Gastroesophageal sphincter (tissue), 3 donors: ENCODE measurements around the gene INTS12.

Experiments
- CTCF ChIP-seq, 4 experiments: fragments of 200-600 bp in 2 of 4; fragments of 450-650 bp in 2 of 4; sonication (generic) in 1 of 4; IDR thresholded peaks; one replicate each; pipeline ENCODE4 v1.5.1; 2017 to 2019; ENCODE audit warnings: antibody characterized with exemption in 4 of 4, mild to moderate bottlenecking in 2 of 4, moderate library complexity in 2 of 4
- EP300 ChIP-seq: sonication (generic); formaldehyde crosslinking; IDR thresholded peaks from one replicate; pipeline ENCODE4 v1.6.1; 2017; ENCODE audit warnings: antibody characterized with exemption, mild to moderate bottlenecking
- POLR2A ChIP-seq, 2 donors: fragments of 450-650 bp; IDR thresholded peaks; one replicate each; pipeline ENCODE4 v1.6.1; 2017; ENCODE audit warnings: antibody characterized with exemption in 2 of 2, mild to moderate bottlenecking in 2 of 2, moderate library complexity in 1 of 2
- POLR2AphosphoS5 ChIP-seq: sonication (generic); formaldehyde crosslinking; IDR thresholded peaks from one replicate; pipeline ENCODE4 v1.6.1; 2017; ENCODE audit warnings: antibody characterized with exemption

- TF ChIP-seq CTCF (IDR thresholded peaks at IDR 0.05): no peak
- no peak for TF ChIP-seq POLR2A (IDR thresholded peaks at IDR 0.05)
- TF ChIP-seq POLR2AphosphoS5: no peak
- TF ChIP-seq EP300: no peak
Observed at GRCh38 chr4:105644257-105644656, 64.2 kb downstream of the INTS12 start.
